GM13976 (cell line): ENCODE data around the gene CYREN.

ENCODE experiments used
- DNase-seq: peaks from one replicate; pipeline ENCODE4 v3.0.0; 2012; ENCODE audit warnings: low spot score
- in situ Hi-C: fragments of 300-500 bp; cut with MboI; formaldehyde crosslinking; loops from one replicate; pipeline ENCODE4 v1.12.0; 2022; ENCODE audit warnings: low sequenced_read_pairs, mixed read lengths, inconsistent platforms; ENCODE audit not compliant: unreplicated experiment
- TF ChIP-seq, protein P1 (sequence below): IDR thresholded peaks from 2 replicates; pipeline ENCODE4 v1.5.1; 2012; ENCODE audit warnings: borderline replicate concordance, mild to moderate bottlenecking; ENCODE audit not compliant: insufficient read depth; ENCODE audit errors: extremely low read depth, missing control alignments, control extremely low read depth

The CYREN gene

DNA sequence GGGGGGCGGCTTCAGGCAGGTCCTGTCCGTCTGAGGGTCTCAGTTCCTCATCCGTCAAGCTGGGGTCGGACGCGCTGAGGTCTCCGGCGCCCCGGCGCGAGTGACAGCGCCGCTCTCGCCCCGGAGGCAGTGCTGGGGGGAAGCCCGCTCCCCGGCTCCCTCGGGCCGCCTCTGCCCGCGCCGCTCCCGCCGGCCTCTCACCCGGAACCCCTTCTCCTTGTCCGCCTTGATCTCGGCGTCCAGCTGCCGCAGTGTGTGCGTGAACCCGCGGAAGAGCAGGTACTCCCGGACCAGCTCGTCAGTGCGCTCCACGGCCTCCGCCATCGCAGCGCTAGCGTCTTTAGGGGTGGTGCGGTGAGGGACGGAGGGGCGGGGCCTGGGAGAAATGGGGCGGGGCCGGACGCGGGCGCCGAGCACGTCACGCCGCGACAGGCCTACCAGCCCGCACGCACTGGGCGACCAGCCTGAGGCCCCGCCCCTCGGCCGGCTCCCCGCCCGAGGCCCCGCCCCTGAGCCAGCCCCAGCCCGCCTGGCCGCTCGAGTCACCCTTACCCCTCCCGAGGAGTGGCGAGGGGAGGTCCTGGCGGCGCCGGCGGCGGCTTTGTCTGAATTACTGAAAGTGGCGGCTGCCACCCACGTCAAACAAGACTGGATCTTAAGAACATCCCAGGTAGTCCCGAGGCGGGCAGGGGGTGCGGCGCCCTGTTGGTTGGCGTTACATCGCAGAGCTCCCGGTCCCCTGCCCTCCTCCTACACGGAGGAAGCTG lies 40.9 kb upstream of the CYREN start, which contains the start of gene WDR91:
Gene WDR91, minus strand, starts transcription at position 348 of the 767 bp plus-strand sequence. Its CDS starts 24 bp downstream, at position 324.
- TF ChIP-seq, protein P1, sequence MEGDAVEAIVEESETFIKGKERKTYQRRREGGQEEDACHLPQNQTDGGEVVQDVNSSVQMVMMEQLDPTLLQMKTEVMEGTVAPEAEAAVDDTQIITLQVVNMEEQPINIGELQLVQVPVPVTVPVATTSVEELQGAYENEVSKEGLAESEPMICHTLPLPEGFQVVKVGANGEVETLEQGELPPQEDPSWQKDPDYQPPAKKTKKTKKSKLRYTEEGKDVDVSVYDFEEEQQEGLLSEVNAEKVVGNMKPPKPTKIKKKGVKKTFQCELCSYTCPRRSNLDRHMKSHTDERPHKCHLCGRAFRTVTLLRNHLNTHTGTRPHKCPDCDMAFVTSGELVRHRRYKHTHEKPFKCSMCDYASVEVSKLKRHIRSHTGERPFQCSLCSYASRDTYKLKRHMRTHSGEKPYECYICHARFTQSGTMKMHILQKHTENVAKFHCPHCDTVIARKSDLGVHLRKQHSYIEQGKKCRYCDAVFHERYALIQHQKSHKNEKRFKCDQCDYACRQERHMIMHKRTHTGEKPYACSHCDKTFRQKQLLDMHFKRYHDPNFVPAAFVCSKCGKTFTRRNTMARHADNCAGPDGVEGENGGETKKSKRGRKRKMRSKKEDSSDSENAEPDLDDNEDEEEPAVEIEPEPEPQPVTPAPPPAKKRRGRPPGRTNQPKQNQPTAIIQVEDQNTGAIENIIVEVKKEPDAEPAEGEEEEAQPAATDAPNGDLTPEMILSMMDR, result peak; percentile 1
- peak; percentile 100 for DNase-seq
- in situ Hi-C loops, result no loop called here

DNA sequence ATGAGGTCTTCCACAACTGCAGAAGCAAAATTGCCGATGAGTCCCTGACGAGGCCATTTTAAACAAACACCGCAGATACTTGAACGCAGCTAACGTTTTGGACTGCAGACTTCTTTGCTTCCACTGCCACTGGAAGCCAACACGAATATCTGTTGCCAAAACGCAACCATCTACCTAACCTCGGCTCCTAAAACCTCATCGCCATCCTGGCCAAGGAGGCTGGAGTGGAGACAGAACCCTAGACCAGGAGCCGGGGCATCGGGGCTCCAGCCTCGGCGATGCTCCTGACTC lies 40.3 kb upstream of the CYREN start:
- DNase-seq, result no peak
- in situ Hi-C loops, result no loop called here
- TF ChIP-seq, protein P1, result no peak

DNA sequence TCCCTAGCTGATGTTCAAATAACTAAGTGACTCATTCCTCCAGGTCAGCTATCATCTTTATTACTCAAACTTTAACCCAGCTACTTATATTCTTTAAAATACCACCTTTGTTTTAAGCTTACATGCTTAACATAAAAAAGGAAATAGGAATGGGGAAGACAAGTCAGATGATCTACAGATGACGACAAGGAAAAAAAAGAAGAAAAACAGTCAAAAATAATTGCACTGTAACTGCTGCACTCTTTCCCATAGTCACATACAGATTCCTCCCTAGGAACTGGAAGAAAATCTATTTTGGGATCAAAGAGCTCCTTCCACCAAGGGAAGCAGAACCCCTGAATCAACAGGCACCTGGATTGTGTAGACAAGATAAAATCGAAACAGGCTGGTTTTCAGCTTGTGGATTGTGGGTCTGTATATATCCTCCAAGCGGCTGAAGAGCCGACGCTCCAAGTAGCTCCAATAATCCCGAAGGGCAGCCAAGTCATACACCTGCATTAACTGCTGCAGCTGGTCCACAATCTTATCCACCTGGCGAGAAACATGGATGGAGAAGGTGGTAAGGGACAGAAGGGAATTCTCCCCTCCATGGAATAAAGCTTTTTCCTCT lies 38.8 kb upstream of the CYREN start:
- DNase-seq, result no peak
- in situ Hi-C loops, result no loop called here
- TF ChIP-seq, protein P1, result no peak

DNA sequence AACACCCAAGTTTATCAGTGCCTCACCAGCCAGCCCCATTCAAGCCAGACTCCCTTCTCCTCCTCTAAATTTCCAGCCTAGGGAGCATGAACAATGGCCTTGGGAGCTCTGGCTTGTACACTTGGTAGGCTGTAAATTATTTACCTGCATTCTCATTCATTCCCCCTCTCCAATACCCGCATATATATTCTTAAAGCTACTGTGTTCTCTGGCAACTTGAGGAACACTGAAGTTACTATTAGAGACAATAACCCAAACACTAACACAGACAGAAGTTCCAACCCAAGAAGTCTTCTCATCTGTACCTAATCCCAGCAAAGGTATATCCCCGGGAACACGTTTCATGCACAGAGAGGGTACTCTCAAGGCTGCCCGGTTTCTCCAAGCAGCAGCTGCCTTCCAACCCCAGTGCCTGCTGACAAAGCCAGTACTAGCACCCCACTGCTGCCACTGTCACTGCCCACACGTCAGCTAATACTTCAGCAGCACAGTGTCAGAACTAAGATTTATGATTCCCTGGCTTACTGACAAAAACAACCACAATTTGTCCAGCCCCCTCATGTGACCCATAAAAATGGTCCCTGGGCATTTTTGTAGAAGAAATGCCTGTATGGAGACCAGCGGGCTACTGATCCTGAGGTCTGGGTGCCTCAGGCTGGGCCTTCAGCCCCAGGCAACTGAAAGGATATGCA lies 37.7 kb upstream of the CYREN start:
- TF ChIP-seq, protein P1, result no peak
- no peak for DNase-seq

DNA sequence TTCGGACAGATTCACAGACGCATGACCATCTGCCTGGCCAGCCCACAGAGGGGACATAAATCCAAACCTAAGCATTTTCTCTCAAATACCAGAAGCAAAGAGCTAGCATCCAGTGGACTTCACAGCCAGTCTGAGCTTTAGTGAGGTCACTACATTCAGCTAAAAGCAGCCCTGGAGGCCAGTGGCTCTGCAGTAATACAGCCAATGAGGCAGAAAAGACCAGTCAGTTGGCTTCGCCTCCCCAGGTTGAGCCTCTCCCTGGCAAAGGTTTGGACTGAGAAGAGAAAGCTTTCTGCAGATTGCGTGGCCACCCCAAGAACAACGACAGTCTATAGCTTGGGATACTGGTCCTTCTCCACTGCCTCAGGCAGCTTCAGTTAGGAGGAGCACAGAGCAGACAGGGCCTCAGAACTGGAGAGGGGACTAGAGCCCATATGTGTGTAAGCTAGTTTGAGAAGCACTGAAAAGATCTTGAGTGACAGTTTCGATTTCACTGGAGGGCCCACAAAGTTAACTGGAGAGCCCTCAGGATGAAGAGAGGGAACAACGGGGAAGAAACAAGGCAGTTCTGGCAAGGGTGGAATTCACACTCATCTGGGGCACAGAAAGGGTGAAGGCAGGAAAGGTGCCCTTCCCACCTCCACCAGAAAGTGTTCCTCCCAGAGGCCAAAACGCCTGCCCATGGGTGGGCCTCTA lies 37.0 kb upstream of the CYREN start:
- TF ChIP-seq, protein P1, result no peak
- in situ Hi-C loops, result no loop called here
- peak; percentile 45 for DNase-seq

More for the DNA sequence above, 37.7 kb upstream of the CYREN start:
- in situ Hi-C loops, result no loop called here

DNA sequence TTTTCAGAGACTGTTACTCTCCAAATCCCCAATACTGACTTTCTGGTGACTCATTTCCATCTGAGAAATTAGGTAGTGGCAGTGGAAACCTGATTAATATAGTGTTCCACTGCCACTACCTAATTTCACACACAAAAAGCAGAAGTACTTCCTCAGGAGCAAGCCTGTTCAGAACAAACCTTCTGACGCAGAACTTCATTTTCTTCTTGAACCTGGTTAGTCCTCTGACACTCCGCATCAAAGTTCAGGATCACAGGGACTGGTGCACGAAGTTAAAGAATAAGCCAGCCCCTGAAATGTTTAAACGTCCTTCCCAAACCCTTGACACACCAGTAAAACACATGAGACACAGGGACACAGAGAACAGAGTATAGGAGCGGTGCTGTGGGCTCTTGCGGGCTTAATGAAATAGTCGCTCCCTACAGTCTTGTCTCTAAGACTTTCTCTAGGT lies 36.5 kb upstream of the CYREN start:
- in situ Hi-C loops, result no loop called here
- DNase-seq, result peak; percentile 64
- TF ChIP-seq, protein P1, result no peak
